Testis (tissue), 3 donors: Measurements from ENCODE around the gene OR2AG2. TPM values are rescaled to one million over a fixed set of nuclear protein-coding genes. Genes with fewer than 3 reads are reported as not detected.

ENCODE experiments used
- DNase-seq: peaks from one replicate; pipeline ENCODE4 v3.0.0-alpha.2; 2019
- H3K27ac ChIP-seq, 2 donors: fragments of 200-600 bp; sonication (generic); one replicate each; pipeline ENCODE4 v1.5.1; 2019
- H3K27me3 ChIP-seq: fragments of 200-600 bp; sonication (generic); one replicate; pipeline ENCODE4 v1.5.1; 2019
- H3K36me3 ChIP-seq: fragments of 200-600 bp; sonication (generic); one replicate; pipeline ENCODE4 v1.5.1; 2017; ENCODE audit warnings: low read depth; ENCODE audit errors: missing control alignments
- H3K4me1 ChIP-seq: fragments of 200-600 bp; sonication (generic); one replicate; pipeline ENCODE4 v1.5.1; 2019
- H3K4me3 ChIP-seq, 2 donors: fragments of 200-600 bp; sonication (generic); one replicate each; pipeline ENCODE4 v1.5.1; 2017 to 2019
- H3K9me3 ChIP-seq: fragments of 200-600 bp; sonication (generic); one replicate; pipeline ENCODE4 v1.5.1; 2017
- POLR2A ChIP-seq: fragments of 450-650 bp; IDR thresholded peaks from one replicate; pipeline ENCODE4 v1.6.1; 2017; ENCODE audit warnings: antibody characterized with exemption, mild to moderate bottlenecking, moderate library complexity
- WGBS, 2 donors: methylation state at CpG; one replicate each; pipeline ENCODE4 v1.1.5; 2018; 5-methylcytosine and 5-hydroxymethylcytosine counted together
- intact Hi-C: fragments of 100-400 bp; cut with DNase I; formaldehyde crosslinking; loops from one replicate; pipeline ENCODE4 v1.15.1; 2023; ENCODE audit warnings: low total_unique reads
- polyA plus RNA-seq: library from polyadenylated mRNA; stranded (reverse); fragments of 350-450 nt; fragmentation: Illumina TruSeq; extraction: RNeasy Lipid Tissue Mini Kit (QIAGEN cat#74804); gene quantifications from one replicate; pipeline ENCODE4 v1.2.3, GENCODE V29; 2014; ENCODE audit warnings: low read depth, low replicate concordance; ENCODE audit not compliant: insufficient read depth
- total RNA-seq, 2 donors: library from RNA; depleted of rRNA; stranded (reverse); fragments of >200 nt; gene quantifications; one replicate each; pipeline ENCODE4 v1.2.3, GENCODE V29; 2016
- TF ChIP-seq, protein P1 (sequence below), 3 experiments: fragments of 450-650 bp in 2 of 3; fragments of 200-600 bp in 1 of 3; sonication (generic) in 1 of 3; IDR thresholded peaks; one replicate each; pipeline ENCODE4 v1.5.1; 2016 to 2019; ENCODE audit warnings: antibody characterized with exemption in 3 of 3, mild to moderate bottlenecking in 2 of 3, moderate library complexity in 1 of 3

OR2AG2 gene
- total and polyA plus RNA-seq, 3 donors from 2014 or later: 0.30 to 2.8 (median 1.8) TPM

DNA sequence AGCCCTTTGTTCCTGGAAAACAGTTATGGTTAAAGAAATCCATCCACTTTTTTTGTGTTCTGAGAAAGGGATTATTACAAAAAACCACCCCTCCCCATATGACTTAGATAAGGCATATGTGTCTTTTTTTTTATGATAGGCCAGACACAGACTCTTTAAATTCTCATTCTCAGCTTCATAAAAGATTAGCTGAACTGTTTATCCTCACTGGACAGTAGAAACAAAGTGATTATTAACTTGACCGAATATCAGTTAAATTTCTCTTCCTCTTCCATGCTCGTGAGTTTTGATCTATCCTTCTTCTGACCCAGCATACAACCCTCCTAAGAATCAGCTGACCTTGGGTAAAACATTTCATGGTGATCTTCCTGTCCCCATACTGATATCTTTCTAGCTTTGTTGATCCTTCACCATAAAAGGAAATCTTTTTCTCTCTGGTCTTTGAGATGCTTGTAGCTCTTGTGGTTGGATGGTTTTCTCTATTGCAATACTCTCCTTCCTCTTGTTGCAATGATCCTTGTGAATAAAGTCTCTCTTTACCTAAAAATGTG is 26.2 kb downstream of the OR2AG2 start:
- TF ChIP-seq, protein P1, sequence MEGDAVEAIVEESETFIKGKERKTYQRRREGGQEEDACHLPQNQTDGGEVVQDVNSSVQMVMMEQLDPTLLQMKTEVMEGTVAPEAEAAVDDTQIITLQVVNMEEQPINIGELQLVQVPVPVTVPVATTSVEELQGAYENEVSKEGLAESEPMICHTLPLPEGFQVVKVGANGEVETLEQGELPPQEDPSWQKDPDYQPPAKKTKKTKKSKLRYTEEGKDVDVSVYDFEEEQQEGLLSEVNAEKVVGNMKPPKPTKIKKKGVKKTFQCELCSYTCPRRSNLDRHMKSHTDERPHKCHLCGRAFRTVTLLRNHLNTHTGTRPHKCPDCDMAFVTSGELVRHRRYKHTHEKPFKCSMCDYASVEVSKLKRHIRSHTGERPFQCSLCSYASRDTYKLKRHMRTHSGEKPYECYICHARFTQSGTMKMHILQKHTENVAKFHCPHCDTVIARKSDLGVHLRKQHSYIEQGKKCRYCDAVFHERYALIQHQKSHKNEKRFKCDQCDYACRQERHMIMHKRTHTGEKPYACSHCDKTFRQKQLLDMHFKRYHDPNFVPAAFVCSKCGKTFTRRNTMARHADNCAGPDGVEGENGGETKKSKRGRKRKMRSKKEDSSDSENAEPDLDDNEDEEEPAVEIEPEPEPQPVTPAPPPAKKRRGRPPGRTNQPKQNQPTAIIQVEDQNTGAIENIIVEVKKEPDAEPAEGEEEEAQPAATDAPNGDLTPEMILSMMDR (IDR thresholded peaks at IDR 0.05): no peak
- TF ChIP-seq POLR2A: no peak
- Histone ChIP-seq H3K27me3 (no peaks in the 10 kb centered on the region), H3K9me3 (no peaks in the 10 kb centered on the region), H3K4me3 (no peak overlapping the region), H3K36me3 (no peaks in the 10 kb centered on the region), H3K27ac (no peak overlapping the region), H3K4me1 (no peaks in the 10 kb centered on the region)
- 28 to 39% methylated on average over 2 of the region's 2 CpGs for WGBS, 2 donors
- intact Hi-C loops: no loop called here
- no peak for DNase-seq

DNA sequence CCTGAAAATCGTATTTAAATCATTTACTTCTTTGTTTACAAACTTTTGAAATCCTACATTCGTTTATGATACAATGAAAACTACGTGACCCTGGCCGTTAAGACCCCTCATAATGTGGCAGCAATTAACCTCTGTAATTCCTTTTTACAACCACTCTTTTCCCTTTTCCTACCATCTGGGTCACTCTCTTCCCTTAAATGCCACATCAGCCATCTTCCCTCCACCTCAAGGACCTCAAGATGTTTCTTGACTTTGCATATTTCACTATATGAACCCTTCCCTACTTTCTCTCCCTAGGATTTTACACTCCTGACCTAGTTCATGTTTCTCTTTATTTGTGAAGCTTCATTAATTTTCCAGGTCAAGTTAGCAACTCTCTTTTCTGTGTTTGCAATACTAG is 26.8 kb downstream of the OR2AG2 start:
- H3K4me3 ChIP-seq: no peak overlapping the region
- no peak overlapping the region for H3K27ac ChIP-seq
- WGBS, 2 donors: 62 to 74% methylated on average over 3 to 4 of the region's 4 CpGs
- intact Hi-C loops: no loop called here
- H3K9me3 ChIP-seq: no peaks in the 10 kb centered on the region
- TF ChIP-seq, protein P1 (IDR thresholded peaks at IDR 0.05): no peak
- TF ChIP-seq POLR2A: no peak
- no peaks in the 10 kb centered on the region for H3K27me3 ChIP-seq
- no peak for DNase-seq
- no peaks in the 10 kb centered on the region for H3K36me3 ChIP-seq
- H3K4me1 ChIP-seq: no peaks in the 10 kb centered on the region

DNA sequence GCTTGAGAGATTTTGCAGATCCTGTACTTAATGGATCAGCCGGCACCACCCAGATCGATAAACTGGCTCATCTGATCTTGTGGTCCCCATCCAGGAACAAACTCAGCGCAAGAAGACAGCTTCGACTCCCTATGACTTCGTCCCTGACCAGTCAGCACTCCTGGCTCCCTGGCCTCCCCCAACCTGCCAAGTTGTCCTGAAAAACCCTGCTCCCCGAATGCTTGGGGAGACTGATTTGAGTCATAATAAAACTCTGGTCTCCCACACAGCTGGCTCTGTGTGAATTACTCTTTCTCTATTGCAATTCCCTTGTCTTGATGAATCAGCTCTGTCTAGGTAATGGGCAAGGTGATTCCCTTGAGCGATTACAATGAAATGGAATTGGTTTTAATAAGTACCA is 29.5 kb downstream of the OR2AG2 start:
- Histone ChIP-seq H3K27me3 (no peaks in the 10 kb centered on the region), H3K9me3 (no peaks in the 10 kb centered on the region), H3K36me3 (no peaks in the 10 kb centered on the region), H3K4me3 (no peak overlapping the region), H3K27ac (no peak overlapping the region), H3K4me1 (no peaks in the 10 kb centered on the region)
- TF ChIP-seq POLR2A: no peak
- TF ChIP-seq, protein P1 (IDR thresholded peaks at IDR 0.05): no peak
- 67 to 71% methylated on average over 7 of the region's 7 CpGs for WGBS, 2 donors
- intact Hi-C loops: no loop called here
- no peak for DNase-seq

DNA sequence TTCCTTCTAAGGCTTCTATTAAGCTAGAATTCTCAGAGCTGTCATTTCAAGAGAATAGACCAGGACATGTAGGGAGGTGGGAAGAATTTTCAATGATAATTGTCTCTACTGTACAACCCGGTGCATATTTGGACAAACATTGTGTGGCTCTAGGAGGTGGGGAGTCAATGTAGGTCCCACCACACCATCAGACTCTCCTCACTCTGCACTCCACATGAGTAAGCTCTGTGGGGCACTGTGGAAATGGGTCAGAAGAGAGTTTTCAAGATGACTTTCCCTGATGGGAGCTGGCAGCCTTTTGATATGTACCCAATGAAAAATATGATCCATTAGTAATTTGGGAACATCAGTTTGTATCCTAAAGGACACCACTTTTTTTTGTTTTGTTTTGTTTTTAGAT is 33.2 kb downstream of the OR2AG2 start:
- 93 to 100% methylated on average over 1 of the region's 1 CpG for WGBS, 2 donors
- intact Hi-C loops: no loop called here
- Histone ChIP-seq H3K4me3 (no peak overlapping the region), H3K4me1 (no peaks in the 10 kb centered on the region), H3K9me3 (no peaks in the 10 kb centered on the region), H3K27ac (no peak overlapping the region), H3K36me3 (no peaks in the 10 kb centered on the region), H3K27me3 (no peaks in the 10 kb centered on the region)
- no peak for DNase-seq
- TF ChIP-seq, protein P1 (IDR thresholded peaks at IDR 0.05): no peak
- TF ChIP-seq POLR2A: no peak

DNA sequence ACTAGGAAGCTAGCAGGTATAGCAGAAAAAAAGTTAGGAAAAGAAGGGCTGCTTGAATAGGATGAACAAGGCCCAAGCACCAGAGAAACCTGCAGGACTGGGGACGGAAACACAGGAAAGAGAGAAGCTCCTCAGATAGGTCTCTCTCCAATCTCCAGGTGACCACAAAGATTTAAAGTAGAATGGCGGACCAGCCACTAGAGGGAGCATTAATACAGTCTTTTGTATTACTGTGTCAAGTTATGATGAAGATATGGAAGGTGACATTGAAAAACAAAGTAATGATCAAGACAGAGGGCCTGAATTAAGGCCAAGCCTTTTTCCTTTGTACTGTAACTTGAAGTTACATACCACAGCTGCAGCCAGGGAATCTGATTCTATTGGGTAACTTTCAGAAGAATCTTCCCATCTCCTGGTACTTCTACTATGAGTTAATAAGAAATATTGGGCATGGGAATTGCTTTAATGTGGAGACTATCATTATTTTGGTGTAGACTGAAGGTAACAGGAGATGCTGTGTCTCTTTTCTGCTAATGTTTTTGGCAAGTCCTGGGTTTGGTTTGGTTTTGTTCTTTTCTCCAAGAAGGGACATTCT is 33.8 kb downstream of the OR2AG2 start:
- no peaks in the 10 kb centered on the region for H3K4me1 ChIP-seq
- H3K9me3 ChIP-seq: no peaks in the 10 kb centered on the region
- no peak for TF ChIP-seq POLR2A
- TF ChIP-seq, protein P1 (IDR thresholded peaks at IDR 0.05): peak; percentile 22 to 59 (median 54)
- no peak overlapping the region for H3K27ac ChIP-seq
- no peaks in the 10 kb centered on the region for H3K27me3 ChIP-seq
- no peak overlapping the region for H3K4me3 ChIP-seq
- DNase-seq: peak; percentile 51
- intact Hi-C loops: no loop called here
- WGBS, 2 donors: 45 to 47% methylated on average over 2 of the region's 2 CpGs
- no peaks in the 10 kb centered on the region for H3K36me3 ChIP-seq
